Activated CD4-positive, alpha-beta T cell treated with anti-CD3 and anti-CD28 coated beads for 36 hours (primary cell): ENCODE results near the gene PGBD5. TPM values are rescaled to one million over a fixed set of nuclear protein-coding genes. Genes with fewer than 3 reads are reported as not detected.

Experiments used
- ATAC-seq: fragments of 200-7000 bp; cut with Tn5 transposase; one replicate; pipeline ENCODE4 v1.10.0; 2021; ENCODE audit warnings: mild to moderate bottlenecking, moderate library complexity
- CTCF ChIA-PET: fragments of 350-600 bp; sonication (Branson Sonifier 250); formaldehyde crosslinking; loops from one replicate; lab custom pipeline; 2021; ENCODE audit warnings: antibody characterized with exemption; lab: Charles Lee
- POLR2A ChIA-PET: fragments of 350-600 bp; sonication (Branson Sonifier 250); formaldehyde crosslinking; loops from one replicate; lab custom pipeline; 2021; ENCODE audit warnings: antibody characterized with exemption, inconsistent platforms; lab: Charles Lee
- DNase-seq: peaks from one replicate; pipeline ENCODE4 v3.0.0-alpha.2; 2020
- H3K27ac Mint-ChIP-seq: one replicate; pipeline ENCODE4 v1.8.0; 2021; ENCODE audit warnings: mixed read lengths
- H3K27me3 Mint-ChIP-seq: one replicate; pipeline ENCODE4 v1.8.0; 2021; ENCODE audit warnings: mixed read lengths
- H3K36me3 Mint-ChIP-seq: one replicate; pipeline ENCODE4 v1.8.0; 2021; ENCODE audit warnings: low read depth, mixed read lengths
- H3K4me1 Mint-ChIP-seq: one replicate; pipeline ENCODE4 v1.8.0; 2021; ENCODE audit warnings: mixed read lengths
- H3K4me3 Mint-ChIP-seq: one replicate; pipeline ENCODE4 v1.8.0; 2021; ENCODE audit warnings: mild to moderate bottlenecking, moderate library complexity, mixed read lengths
- H3K9me3 Mint-ChIP-seq: one replicate; pipeline ENCODE4 v1.8.0; 2021; ENCODE audit warnings: low read depth, mixed read lengths
- intact Hi-C, 2 experiments: fragments of 100-400 bp; cut with DNase I in 1 of 2; cut with micrococcal nuclease in 1 of 2; formaldehyde crosslinking; loops; one replicate each; pipeline versions ENCODE4 v1.14.2 to v1.15.1; 2022 to 2024; cut with DNase I, micrococcal nuclease
- total RNA-seq, 2 experiments: library from RNA; stranded (reverse); gene quantifications; one replicate each; pipeline ENCODE4 v1.2.3, GENCODE V29; 2021

Gene PGBD5
- total RNA-seq, 2 experiments from 2014 or later: 0.11 TPM; not detected in 1

- Mint-ChIP-seq H3K27ac (no peak overlapping the region), H3K27me3 (no peaks in the 10 kb centered on the region), H3K4me3 (no peak overlapping the region), H3K9me3 (no peaks in the 10 kb centered on the region), H3K36me3 (no peaks in the 10 kb centered on the region), H3K4me1 (no peaks in the 10 kb centered on the region)
- POLR2A ChIA-PET: no interaction called here
- no peak for ATAC-seq
- intact Hi-C loops: no loop called here
- no peak for DNase-seq
- CTCF ChIA-PET: no interaction called here
These were observed 70.5 kb downstream of the PGBD5 start for GRCh38 chr1:230355594-230355993.

- no peak overlapping the region for H3K27ac Mint-ChIP-seq
- H3K4me3 Mint-ChIP-seq: no peak overlapping the region
- ChIA-PET CTCF (no interaction called here), POLR2A (no interaction called here)
- H3K36me3 Mint-ChIP-seq: no peaks in the 10 kb centered on the region
- H3K9me3 Mint-ChIP-seq: no peaks in the 10 kb centered on the region
- H3K4me1 Mint-ChIP-seq: no peaks in the 10 kb centered on the region
- DNase-seq (no peak), ATAC-seq (no peak)
- intact Hi-C loops: no loop called here
- H3K27me3 Mint-ChIP-seq: no peaks in the 10 kb centered on the region
These were observed 71.0 kb downstream of the PGBD5 start for GRCh38 chr1:230355128-230355527.

- Mint-ChIP-seq H3K27me3 (no peaks in the 10 kb centered on the region), H3K4me1 (no peaks in the 10 kb centered on the region), H3K27ac (no peak overlapping the region), H3K36me3 (no peaks in the 10 kb centered on the region), H3K9me3 (no peaks in the 10 kb centered on the region), H3K4me3 (no peak overlapping the region)
- CTCF ChIA-PET: no interaction called here
- intact Hi-C loops: no loop called here
- ATAC-seq: no peak
- no peak for DNase-seq
- POLR2A ChIA-PET: no interaction called here
These were observed 72.1 kb downstream of the PGBD5 start for GRCh38 chr1:230354005-230354404.

GRCh38 chr1:230352537-230352936 lies 73.6 kb downstream of the PGBD5 start:
- Mint-ChIP-seq H3K4me1 (no peaks in the 10 kb centered on the region), H3K9me3 (no peaks in the 10 kb centered on the region), H3K27ac (no peak overlapping the region), H3K27me3 (peaks cover 2% of the 10 kb centered on the region), H3K36me3 (no peaks in the 10 kb centered on the region), H3K4me3 (no peak overlapping the region)
- DNase-seq (no peak), ATAC-seq (no peak)
- intact Hi-C loops: no loop called here
- ChIA-PET POLR2A (no interaction called here), CTCF (no interaction called here)

DNA sequence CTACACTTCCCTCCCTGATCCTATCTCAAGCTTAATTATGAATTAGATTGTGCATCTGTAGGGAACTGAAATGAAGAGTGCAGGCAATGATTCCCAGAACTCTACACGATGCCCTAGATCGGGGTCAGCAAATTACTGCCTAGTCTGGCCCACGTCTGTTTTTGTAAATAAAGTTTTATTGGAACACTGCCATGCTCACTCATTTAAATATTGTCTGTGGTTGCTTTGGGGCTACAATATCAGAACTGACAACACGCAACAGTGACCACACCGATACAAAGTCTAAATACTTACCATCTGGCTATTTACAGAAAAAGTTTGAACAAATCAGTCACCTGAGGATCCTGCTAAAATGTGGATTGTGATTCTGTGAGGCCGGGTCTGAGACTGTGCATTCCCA lies 74.1 kb downstream of the PGBD5 start:
- Mint-ChIP-seq H3K27ac (no peak overlapping the region), H3K27me3 (peaks cover 2% of the 10 kb centered on the region), H3K36me3 (no peaks in the 10 kb centered on the region), H3K4me1 (no peaks in the 10 kb centered on the region), H3K4me3 (no peak overlapping the region), H3K9me3 (no peaks in the 10 kb centered on the region)
- intact Hi-C loops: no loop called here
- POLR2A ChIA-PET: no interaction called here
- no peak for ATAC-seq
- no peak for DNase-seq
- CTCF ChIA-PET: no interaction called here

DNA sequence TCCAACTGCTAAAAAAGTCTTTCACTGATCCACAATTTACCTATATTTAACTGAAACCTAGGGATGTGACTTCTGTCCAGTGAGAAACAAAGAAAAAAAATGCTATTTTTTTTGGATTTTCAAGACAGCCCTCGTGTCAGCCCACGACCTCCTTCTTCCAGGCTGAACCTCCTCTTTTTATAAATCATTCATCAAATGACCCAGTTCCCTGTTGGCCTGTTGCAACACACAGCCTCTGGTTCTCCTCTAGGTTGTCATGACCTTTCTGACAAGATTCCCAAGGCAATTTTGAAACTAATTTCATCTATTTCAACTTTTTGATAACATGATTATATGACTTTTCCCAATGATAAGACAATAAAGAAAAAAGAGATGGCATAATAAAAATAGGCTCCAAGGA lies 74.6 kb downstream of the PGBD5 start:
- no peak for DNase-seq
- H3K4me3 Mint-ChIP-seq: no peak overlapping the region
- H3K27ac Mint-ChIP-seq: no peak overlapping the region
- no peaks in the 10 kb centered on the region for H3K9me3 Mint-ChIP-seq
- CTCF ChIA-PET: no interaction called here
- no peak for ATAC-seq
- no peaks in the 10 kb centered on the region for H3K36me3 Mint-ChIP-seq
- no peaks in the 10 kb centered on the region for H3K4me1 Mint-ChIP-seq
- POLR2A ChIA-PET: no interaction called here
- intact Hi-C loops: no loop called here
- peaks cover 2% of the 10 kb centered on the region for H3K27me3 Mint-ChIP-seq

DNA sequence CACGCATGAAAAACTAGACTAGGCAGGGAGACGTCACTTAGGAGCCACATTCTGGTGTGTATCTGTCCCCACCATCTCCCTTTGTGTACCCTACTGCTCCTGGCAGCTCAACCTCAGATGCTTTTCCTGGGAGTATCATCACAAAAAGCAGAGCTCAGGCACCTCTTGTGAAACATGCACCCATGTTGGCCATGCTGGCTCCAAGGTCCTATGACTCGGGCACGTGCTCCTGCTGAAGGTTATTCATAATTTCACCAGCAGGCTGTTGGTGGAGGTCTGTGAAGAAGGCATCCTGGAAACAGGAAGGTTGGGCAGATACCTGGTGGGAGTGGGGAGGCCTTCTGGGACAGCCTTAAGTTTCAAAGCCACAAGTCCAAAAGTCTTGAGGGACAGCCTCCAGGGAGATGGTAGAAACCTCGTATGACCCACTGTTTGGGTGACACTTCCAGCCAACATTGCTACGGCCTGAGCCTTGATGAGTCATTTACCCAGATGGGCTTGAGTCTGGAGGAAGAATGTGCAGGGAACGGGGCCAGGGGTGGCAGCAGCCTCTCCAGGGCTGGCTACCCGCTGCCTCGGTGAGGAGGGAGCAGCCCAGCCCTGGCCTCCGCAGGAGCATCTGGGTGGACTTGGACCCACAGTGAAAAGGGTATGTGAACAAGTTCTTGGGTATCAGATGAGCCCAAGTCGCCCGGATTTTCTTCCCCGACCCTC lies 75.8 kb downstream of the PGBD5 start:
- no peak for DNase-seq
- Mint-ChIP-seq H3K4me1 (no peaks in the 10 kb centered on the region), H3K27me3 (peaks cover 2% of the 10 kb centered on the region), H3K36me3 (no peaks in the 10 kb centered on the region), H3K4me3 (no peak overlapping the region), H3K27ac (no peak overlapping the region), H3K9me3 (no peaks in the 10 kb centered on the region)
- ChIA-PET POLR2A (no interaction called here), CTCF (interaction anchor here (0.6 kb wide), 1 partner anchor 413 kb away, joined by 3 read pairs; no protein-coding TSS in a partner anchor)
- intact Hi-C loops: no loop called here
- no peak for ATAC-seq

DNA sequence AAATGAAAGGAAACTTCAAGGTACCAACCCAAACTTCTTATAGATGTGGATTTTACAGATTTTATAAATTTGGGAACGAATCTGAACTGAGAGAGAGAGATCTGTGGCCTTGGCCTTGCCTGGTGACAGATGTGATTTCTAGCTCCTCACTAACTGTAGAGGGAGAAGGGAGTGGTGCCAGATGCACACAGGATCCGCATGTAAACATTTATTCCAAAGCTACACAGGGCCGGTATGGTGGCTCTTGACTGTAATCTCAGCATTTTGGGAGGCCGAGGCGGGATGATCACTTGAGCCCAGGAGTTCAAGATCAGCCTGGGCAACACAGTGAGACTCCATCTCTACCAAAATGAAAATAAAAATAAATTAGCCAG lies 77.1 kb downstream of the PGBD5 start:
- peaks cover 2% of the 10 kb centered on the region for H3K27me3 Mint-ChIP-seq
- no peak overlapping the region for H3K27ac Mint-ChIP-seq
- ChIA-PET CTCF (interaction anchor here (1.1 kb wide), 1 partner anchor 18 kb away, joined by 3 read pairs; no protein-coding TSS in a partner anchor), POLR2A (no interaction called here)
- intact Hi-C loops: no loop called here
- ATAC-seq (no peak), DNase-seq (no peak)
- no peaks in the 10 kb centered on the region for H3K4me1 Mint-ChIP-seq
- H3K9me3 Mint-ChIP-seq: no peaks in the 10 kb centered on the region
- no peaks in the 10 kb centered on the region for H3K36me3 Mint-ChIP-seq
- H3K4me3 Mint-ChIP-seq: no peak overlapping the region

DNA sequence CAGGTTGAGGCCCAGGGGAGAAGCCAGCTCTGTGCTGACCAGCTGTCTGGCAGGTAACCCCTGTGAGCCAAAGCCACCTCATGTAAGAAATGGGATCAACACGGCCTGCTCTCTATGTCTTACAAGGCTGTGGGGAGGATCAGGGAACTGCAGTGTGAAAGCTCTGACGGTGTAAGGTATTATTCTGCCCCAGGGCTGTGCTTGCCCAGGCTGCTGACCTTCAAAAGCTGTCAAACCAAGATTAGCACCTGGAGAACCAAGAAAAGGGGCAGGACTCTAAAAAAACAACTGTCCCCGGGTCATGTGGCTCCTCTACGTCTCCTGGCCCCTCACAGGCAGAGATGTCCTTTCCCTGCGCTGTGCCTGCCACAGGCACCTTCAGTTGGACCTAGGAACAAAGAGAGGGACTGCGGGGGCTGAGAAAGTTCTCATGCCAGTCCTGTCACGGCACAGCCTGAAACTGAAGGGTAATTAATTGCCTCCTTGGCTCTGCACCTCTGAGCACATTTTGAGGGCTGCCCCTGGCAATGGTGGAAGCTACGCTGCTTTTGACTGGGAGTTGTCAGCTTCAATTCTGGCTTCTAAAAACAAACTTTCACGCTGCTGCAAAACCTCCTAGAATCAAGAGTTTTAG lies 77.6 kb downstream of the PGBD5 start:
- POLR2A ChIA-PET: no interaction called here
- intact Hi-C loops: no loop called here
- DNase-seq (no peak), ATAC-seq (no peak)
- no peak overlapping the region for H3K27ac Mint-ChIP-seq
- no peak overlapping the region for H3K4me3 Mint-ChIP-seq
- H3K9me3 Mint-ChIP-seq: no peaks in the 10 kb centered on the region
- CTCF ChIA-PET: interaction anchor here (1.1 kb wide), 1 partner anchor 19 kb away, joined by 3 read pairs; no protein-coding TSS in a partner anchor
- no peaks in the 10 kb centered on the region for H3K36me3 Mint-ChIP-seq
- peaks cover 2% of the 10 kb centered on the region for H3K27me3 Mint-ChIP-seq
- no peaks in the 10 kb centered on the region for H3K4me1 Mint-ChIP-seq

DNA sequence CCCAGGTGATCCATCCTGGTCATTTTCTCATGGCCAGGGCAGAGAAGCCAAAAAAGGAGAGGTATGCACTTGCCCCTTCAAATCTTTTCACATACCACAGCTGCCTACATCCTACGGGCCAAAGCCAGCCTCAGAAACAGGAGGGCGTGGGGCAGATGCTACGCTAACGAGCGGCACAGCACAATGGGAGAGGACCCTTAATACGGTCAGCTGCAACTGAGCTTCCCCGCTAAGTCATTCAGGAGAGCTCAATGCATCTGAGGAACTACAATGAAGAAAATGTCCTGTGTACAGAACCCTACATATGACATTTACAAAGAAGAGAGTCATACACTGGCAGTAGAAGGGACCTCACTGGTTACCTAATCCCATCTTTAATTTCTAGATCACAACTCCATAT lies 78.2 kb downstream of the PGBD5 start:
- H3K4me3 Mint-ChIP-seq: no peak overlapping the region
- H3K4me1 Mint-ChIP-seq: no peaks in the 10 kb centered on the region
- ChIA-PET POLR2A (no interaction called here), CTCF (no interaction called here)
- H3K36me3 Mint-ChIP-seq: no peaks in the 10 kb centered on the region
- no peak overlapping the region for H3K27ac Mint-ChIP-seq
- intact Hi-C loops: no loop called here
- DNase-seq (no peak), ATAC-seq (no peak)
- H3K27me3 Mint-ChIP-seq: peaks cover 2% of the 10 kb centered on the region
- no peaks in the 10 kb centered on the region for H3K9me3 Mint-ChIP-seq

DNA sequence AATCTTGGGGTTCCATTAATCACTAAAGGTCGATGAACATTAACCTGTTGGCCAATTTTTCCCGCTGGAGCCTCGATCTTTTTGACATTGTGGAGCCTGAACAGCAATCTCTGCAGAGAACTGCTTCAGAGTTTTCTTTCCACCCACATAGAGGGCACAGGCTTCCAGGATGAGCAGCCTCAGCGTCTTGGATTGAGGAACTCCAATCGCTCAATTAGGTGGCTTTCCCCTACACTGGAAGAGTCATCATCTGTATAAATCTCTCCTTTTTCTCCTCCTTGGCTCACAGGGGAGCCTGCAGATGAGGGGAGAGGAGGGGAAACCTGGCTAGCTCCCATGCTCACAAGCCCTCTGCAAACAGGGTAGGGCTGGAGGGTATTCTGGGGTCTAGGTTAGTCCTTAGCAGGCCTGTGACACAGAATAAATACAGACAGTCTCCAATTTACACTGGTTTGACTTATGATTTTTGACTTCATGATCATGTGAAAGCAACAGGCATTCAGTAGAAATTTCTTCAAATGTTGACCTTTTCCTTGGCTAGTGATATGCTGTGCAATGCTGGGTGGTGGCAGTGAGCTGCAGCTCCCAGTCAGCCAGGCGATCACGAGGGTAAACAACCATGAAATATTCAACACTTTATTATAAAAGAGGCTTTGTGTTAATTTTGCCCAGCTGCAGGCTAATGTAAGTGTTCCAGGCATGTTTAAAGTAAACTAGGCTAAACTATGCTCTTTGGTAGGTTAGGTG lies 80.8 kb downstream of the PGBD5 start:
- intact Hi-C loops: no loop called here
- Mint-ChIP-seq H3K4me3 (no peak overlapping the region), H3K9me3 (no peaks in the 10 kb centered on the region), H3K4me1 (no peaks in the 10 kb centered on the region), H3K27me3 (peaks cover 2% of the 10 kb centered on the region), H3K36me3 (no peaks in the 10 kb centered on the region), H3K27ac (no peak overlapping the region)
- POLR2A ChIA-PET: no interaction called here
- ATAC-seq (no peak), DNase-seq (no peak)
- CTCF ChIA-PET: no interaction called here

GRCh38 chr1:230342699-230343098 lies 83.4 kb downstream of the PGBD5 start:
- no peak for DNase-seq
- Mint-ChIP-seq H3K4me1 (no peaks in the 10 kb centered on the region), H3K36me3 (no peaks in the 10 kb centered on the region), H3K27me3 (peaks cover 4% of the 10 kb centered on the region), H3K27ac (no peak overlapping the region), H3K4me3 (no peak overlapping the region), H3K9me3 (no peaks in the 10 kb centered on the region)
- no peak for ATAC-seq
- intact Hi-C loops: no loop called here
- CTCF ChIA-PET: interaction anchor here (0.6 kb wide), 1 partner anchor 563 kb away, joined by 3 read pairs; no protein-coding TSS in a partner anchor
- POLR2A ChIA-PET: no interaction called here
